ENCODE data around the gene TRMT112. TPM values are rescaled to one million over a fixed set of nuclear protein-coding genes. Genes with fewer than 3 reads are reported as not detected.

The TRMT112 gene
- total RNA-seq, 1 donor: 177 TPM

GRCh38 chr11:64306876-64307622 is 10.3 kb downstream of the TRMT112 start:
- no peak for TF ChIP-seq CTCF (IDR thresholded peaks at IDR 0.05; ENCODE audit: insufficient read depth, low read length)
- no peak for DNase-seq (ENCODE audit: low read depth)
- H3K4me3 ChIP-seq (ENCODE audit: low read depth, low read length): peak overlapping the region; percentile 74

- H3K4me3 ChIP-seq (ENCODE audit: low read depth, low read length): peak overlapping the region; percentile 74
- no peak for TF ChIP-seq CTCF (IDR thresholded peaks at IDR 0.05; ENCODE audit: insufficient read depth, low read length)
- DNase-seq (ENCODE audit: low read depth): no peak
Observed at GRCh38 chr11:64306563-64306875, 10.8 kb downstream of the TRMT112 start.

- no peak for TF ChIP-seq CTCF (IDR thresholded peaks at IDR 0.05; ENCODE audit: insufficient read depth, low read length)
- no peak for DNase-seq (ENCODE audit: low read depth)
- H3K4me3 ChIP-seq (ENCODE audit: low read depth, low read length): peak overlapping the region; percentile 74
Observed at GRCh38 chr11:64305691-64306562, 11.4 kb downstream of the TRMT112 start.

GRCh38 chr11:64305075-64305690 is 12.2 kb downstream of the TRMT112 start, which contains the start of gene ESRRA:
TSS of gene ESRRA (plus strand) at chr11:64305524. CDS start at chr11:64307180, 1,656 bp downstream.
- peak; percentile 94 for DNase-seq (ENCODE audit: low read depth)
- no peak for TF ChIP-seq CTCF (IDR thresholded peaks at IDR 0.05; ENCODE audit: insufficient read depth, low read length)

GRCh38 chr11:64304316-64305072 is 12.9 kb downstream of the TRMT112 start:
- TF ChIP-seq CTCF (IDR thresholded peaks at IDR 0.05; ENCODE audit: insufficient read depth, low read length): peak; percentile 84
- DNase-seq (ENCODE audit: low read depth): peak; percentile 90
- peak overlapping the region; percentile 78 for H3K4me3 ChIP-seq (ENCODE audit: low read depth, low read length)

More at GRCh38 chr11:64305075-64305690, 12.2 kb downstream of the TRMT112 start, which contains the start of gene ESRRA:
- H3K4me3 ChIP-seq (ENCODE audit: low read depth, low read length): peak within 1 kb of the TSS; percentile 78

- H3K4me3 ChIP-seq (ENCODE audit: low read depth, low read length): peak overlapping the region; percentile 78
- DNase-seq (ENCODE audit: low read depth): no peak
- TF ChIP-seq CTCF (IDR thresholded peaks at IDR 0.05; ENCODE audit: insufficient read depth, low read length): no peak
Observed at GRCh38 chr11:64304032-64304315, 13.4 kb downstream of the TRMT112 start.

All from fibroblast of the aortic adventitia (primary cell).